GM23338 (cell line): ENCODE measurements around the gene MGAT5. TPM values are rescaled to one million over a fixed set of nuclear protein-coding genes. Genes with fewer than 3 reads are reported as not detected.

Source experiments
- EZH2phosphoT487 ChIP-seq: fragments of 200-600 bp; sonication (generic); IDR thresholded peaks from one replicate; pipeline ENCODE4 v1.8.1; 2018; ENCODE audit warnings: antibody characterized with exemption; ENCODE audit not compliant: unreplicated experiment
- JUNB ChIP-seq: IDR thresholded peaks from one replicate; pipeline ENCODE4 v1.6.1; 2016; ENCODE audit warnings: antibody characterized with exemption; ENCODE audit not compliant: unreplicated experiment
- STAT1 ChIP-seq: IDR thresholded peaks from one replicate; pipeline ENCODE4 v1.6.1; 2016; ENCODE audit warnings: antibody characterized with exemption; ENCODE audit not compliant: unreplicated experiment
- polyA plus RNA-seq: library from polyadenylated mRNA; unstranded; fragments of >200 nt; fragmentation: Nextera tagmentation; extraction: Ambion mirVana; gene quantifications from 2 replicates; pipeline ENCODE4 v1.2.1, GENCODE V29; 2016
- total RNA-seq: library from RNA; depleted of rRNA; stranded (reverse); fragments of >200 nt; shearing (Covaris generic); gene quantifications from 2 replicates; pipeline ENCODE4 v1.2.3, GENCODE V29; 2014
- TF ChIP-seq, protein P1 (sequence below): fragments of 250-450 bp; sonication (Bioruptor Pico); IDR thresholded peaks from 2 replicates; pipeline ENCODE4 v1.5.0; 2020; ENCODE audit warnings: mild to moderate bottlenecking, moderate library complexity
- TF ChIP-seq, protein P2 (sequence below): IDR thresholded peaks from one replicate; pipeline ENCODE4 v1.6.1; 2018; ENCODE audit warnings: antibody characterized with exemption; ENCODE audit not compliant: unreplicated experiment

MGAT5 gene
- total and polyA plus RNA-seq, 2 experiments from 2014 or later, result 4.6 to 27.6 TPM

DNA sequence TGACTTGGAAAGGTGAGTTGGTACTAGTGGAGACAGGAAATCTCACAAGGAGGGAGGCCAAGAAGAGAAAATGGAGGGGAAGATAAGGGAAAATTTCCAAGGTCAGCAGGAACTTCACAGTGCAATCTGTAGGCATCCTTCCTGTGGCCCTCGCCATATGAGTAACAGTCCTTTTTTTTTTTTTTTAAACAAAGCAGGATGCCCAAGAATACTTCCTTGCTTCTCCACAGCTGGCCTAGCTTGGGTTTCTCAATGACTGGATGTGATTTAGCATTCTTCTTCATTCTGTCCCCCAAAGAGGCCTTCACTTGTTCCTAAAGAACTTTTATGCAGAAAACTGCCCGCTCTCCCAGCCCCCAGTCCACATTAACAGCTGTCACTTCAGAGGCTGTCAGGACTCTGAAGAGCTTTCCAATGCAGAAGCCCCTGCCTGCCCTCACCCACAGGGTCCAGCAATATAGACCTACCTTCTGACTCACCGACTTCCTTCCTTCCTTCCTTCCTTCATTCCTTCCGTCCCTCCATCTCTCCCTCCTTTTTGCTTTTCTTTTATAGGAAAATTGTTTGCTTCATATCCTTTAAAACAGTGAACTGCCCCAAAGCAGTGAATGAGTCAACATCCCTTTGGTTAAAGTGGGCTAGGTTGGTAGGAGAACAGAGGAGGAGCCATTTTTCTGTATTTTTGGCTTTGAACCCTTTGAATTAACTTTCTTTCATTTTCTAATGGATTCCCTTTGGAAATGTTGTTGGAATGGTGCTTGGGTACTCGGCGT lies 172.0 kb downstream of the MGAT5 start (continued):
- TF ChIP-seq, protein P1, sequence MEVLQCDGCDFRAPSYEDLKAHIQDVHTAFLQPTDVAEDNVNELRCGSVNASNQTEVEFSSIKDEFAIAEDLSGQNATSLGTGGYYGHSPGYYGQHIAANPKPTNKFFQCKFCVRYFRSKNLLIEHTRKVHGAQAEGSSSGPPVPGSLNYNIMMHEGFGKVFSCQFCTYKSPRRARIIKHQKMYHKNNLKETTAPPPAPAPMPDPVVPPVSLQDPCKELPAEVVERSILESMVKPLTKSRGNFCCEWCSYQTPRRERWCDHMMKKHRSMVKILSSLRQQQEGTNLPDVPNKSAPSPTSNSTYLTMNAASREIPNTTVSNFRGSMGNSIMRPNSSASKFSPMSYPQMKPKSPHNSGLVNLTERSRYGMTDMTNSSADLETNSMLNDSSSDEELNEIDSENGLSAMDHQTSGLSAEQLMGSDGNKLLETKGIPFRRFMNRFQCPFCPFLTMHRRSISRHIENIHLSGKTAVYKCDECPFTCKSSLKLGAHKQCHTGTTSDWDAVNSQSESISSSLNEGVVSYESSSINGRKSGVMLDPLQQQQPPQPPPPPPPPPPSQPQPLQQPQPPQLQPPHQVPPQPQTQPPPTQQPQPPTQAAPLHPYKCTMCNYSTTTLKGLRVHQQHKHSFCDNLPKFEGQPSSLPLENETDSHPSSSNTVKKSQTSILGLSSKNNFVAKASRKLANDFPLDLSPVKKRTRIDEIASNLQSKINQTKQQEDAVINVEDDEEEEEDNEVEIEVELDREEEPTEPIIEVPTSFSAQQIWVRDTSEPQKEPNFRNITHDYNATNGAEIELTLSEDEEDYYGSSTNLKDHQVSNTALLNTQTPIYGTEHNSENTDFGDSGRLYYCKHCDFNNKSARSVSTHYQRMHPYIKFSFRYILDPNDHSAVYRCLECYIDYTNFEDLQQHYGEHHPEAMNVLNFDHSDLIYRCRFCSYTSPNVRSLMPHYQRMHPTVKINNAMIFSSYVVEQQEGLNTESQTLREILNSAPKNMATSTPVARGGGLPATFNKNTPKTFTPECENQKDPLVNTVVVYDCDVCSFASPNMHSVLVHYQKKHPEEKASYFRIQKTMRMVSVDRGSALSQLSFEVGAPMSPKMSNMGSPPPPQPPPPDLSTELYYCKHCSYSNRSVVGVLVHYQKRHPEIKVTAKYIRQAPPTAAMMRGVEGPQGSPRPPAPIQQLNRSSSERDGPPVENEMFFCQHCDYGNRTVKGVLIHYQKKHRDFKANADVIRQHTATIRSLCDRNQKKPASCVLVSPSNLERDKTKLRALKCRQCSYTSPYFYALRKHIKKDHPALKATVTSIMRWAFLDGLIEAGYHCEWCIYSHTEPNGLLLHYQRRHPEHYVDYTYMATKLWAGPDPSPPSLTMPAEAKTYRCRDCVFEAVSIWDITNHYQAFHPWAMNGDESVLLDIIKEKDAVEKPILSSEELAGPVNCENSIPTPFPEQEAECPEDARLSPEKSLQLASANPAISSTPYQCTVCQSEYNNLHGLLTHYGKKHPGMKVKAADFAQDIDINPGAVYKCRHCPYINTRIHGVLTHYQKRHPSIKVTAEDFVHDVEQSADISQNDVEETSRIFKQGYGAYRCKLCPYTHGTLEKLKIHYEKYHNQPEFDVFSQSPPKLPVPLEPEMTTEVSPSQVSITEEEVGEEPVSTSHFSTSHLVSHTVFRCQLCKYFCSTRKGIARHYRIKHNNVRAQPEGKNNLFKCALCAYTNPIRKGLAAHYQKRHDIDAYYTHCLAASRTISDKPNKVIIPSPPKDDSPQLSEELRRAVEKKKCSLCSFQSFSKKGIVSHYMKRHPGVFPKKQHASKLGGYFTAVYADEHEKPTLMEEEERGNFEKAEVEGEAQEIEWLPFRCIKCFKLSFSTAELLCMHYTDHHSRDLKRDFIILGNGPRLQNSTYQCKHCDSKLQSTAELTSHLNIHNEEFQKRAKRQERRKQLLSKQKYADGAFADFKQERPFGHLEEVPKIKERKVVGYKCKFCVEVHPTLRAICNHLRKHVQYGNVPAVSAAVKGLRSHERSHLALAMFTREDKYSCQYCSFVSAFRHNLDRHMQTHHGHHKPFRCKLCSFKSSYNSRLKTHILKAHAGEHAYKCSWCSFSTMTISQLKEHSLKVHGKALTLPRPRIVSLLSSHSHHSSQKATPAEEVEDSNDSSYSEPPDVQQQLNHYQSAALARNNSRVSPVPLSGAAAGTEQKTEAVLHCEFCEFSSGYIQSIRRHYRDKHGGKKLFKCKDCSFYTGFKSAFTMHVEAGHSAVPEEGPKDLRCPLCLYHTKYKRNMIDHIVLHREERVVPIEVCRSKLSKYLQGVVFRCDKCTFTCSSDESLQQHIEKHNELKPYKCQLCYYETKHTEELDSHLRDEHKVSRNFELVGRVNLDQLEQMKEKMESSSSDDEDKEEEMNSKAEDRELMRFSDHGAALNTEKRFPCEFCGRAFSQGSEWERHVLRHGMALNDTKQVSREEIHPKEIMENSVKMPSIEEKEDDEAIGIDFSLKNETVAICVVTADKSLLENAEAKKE (CRISPR knock-in tag), result no peak
- TF ChIP-seq JUNB (no peak), STAT1 (no peak), EZH2phosphoT487 (no peak)
- TF ChIP-seq, protein P2, sequence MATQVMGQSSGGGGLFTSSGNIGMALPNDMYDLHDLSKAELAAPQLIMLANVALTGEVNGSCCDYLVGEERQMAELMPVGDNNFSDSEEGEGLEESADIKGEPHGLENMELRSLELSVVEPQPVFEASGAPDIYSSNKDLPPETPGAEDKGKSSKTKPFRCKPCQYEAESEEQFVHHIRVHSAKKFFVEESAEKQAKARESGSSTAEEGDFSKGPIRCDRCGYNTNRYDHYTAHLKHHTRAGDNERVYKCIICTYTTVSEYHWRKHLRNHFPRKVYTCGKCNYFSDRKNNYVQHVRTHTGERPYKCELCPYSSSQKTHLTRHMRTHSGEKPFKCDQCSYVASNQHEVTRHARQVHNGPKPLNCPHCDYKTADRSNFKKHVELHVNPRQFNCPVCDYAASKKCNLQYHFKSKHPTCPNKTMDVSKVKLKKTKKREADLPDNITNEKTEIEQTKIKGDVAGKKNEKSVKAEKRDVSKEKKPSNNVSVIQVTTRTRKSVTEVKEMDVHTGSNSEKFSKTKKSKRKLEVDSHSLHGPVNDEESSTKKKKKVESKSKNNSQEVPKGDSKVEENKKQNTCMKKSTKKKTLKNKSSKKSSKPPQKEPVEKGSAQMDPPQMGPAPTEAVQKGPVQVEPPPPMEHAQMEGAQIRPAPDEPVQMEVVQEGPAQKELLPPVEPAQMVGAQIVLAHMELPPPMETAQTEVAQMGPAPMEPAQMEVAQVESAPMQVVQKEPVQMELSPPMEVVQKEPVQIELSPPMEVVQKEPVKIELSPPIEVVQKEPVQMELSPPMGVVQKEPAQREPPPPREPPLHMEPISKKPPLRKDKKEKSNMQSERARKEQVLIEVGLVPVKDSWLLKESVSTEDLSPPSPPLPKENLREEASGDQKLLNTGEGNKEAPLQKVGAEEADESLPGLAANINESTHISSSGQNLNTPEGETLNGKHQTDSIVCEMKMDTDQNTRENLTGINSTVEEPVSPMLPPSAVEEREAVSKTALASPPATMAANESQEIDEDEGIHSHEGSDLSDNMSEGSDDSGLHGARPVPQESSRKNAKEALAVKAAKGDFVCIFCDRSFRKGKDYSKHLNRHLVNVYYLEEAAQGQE, result no peak
